ENCODE data around the gene TFDP3. TPM values are rescaled to one million over a fixed set of nuclear protein-coding genes. Genes with fewer than 3 reads are reported as not detected.

The TFDP3 gene
- total and polyA plus RNA-seq, 2 of the 13 experiments (the other 11 are each of a cell fraction or from before 2014, with no cell fraction given) = not detected

- in situ Hi-C loops (cut with HindIII; ENCODE audit: extremely low pct_ligation_motif_present, low pct_unique_long_range_greater_than_20kb) = no loop called here
- FAIRE-seq (no peak), DNase-seq (ENCODE audit: low spot score) (no peak), ATAC-seq (no peak)
- no peaks in the 10 kb centered on the region for H3K27me3 ChIP-seq (ENCODE audit: control insufficient read depth in 1 of 2, insufficient read depth in 2 of 2, low read length in 2 of 2)
- intact Hi-C loops (cut with micrococcal nuclease; ENCODE audit: unreplicated experiment) = no loop called here
- WGBS (ENCODE audit: low lambda C conversion rate) = 45% methylated on average over 4 of the region's 5 CpGs
- no peaks in the 10 kb centered on the region for H4K20me1 ChIP-seq (ENCODE audit: insufficient read depth, low read length)
- no TSS peak for BruUV-seq (replicated peaks)
- H3K9me3 ChIP-seq (ENCODE audit: low read length) = no peaks in the 10 kb centered on the region
- H3K79me2 ChIP-seq (ENCODE audit: insufficient read depth, low read length) = no peaks in the 10 kb centered on the region
- ChIA-PET POLR2A (no interaction called here), CTCF (ENCODE audit: low intra/inter-chr PET ratio, low total read pairs) (no interaction called here)
- H3K4me3 ChIP-seq (replicated peaks in 1 of 3; ENCODE audit: insufficient read depth in 1 of 3, low read depth in 2 of 3, low read length in 3 of 3) = no peak overlapping the region
- no peak overlapping the region for H3K9ac ChIP-seq (ENCODE audit: insufficient read depth, low read depth, low read length)
- no peaks in the 10 kb centered on the region for H3K36me3 ChIP-seq (replicated peaks in 1 of 2; ENCODE audit: control insufficient read depth in 1 of 2, insufficient read depth in 2 of 2, low read length in 2 of 2)
- no peak overlapping the region for H3K4me2 ChIP-seq (ENCODE audit: low read depth, low read length)
- no peak overlapping the region for H3K27ac ChIP-seq (ENCODE audit: extremely low read length, insufficient read depth, low read length)
- TF ChIP-seq ZNF850 (CRISPR knock-in tag; conservative IDR thresholded peaks at IDR 0.05) (no peak), ZNF841 (CRISPR knock-in tag; IDR thresholded peaks at IDR 0.05; ENCODE audit: borderline replicate concordance) (no peak), ZZZ3 (CRISPR knock-in tag; IDR thresholded peaks at IDR 0.05; ENCODE audit: borderline replicate concordance) (no peak), EHMT2 (IDR thresholded peaks at IDR 0.05; ENCODE audit: borderline replicate concordance, low read depth, low read length) (no peak), SIX4 (CRISPR knock-in tag; IDR thresholded peaks at IDR 0.05) (no peak), ZNF766 (CRISPR knock-in tag; IDR thresholded peaks at IDR 0.05; ENCODE audit: borderline replicate concordance) (no peak), NR2F1 (CRISPR knock-in tag; IDR thresholded peaks at IDR 0.05) (no peak), MTF1 (CRISPR knock-in tag; IDR thresholded peaks at IDR 0.05) (no peak)
- TF ChIP-seq, protein P1, sequence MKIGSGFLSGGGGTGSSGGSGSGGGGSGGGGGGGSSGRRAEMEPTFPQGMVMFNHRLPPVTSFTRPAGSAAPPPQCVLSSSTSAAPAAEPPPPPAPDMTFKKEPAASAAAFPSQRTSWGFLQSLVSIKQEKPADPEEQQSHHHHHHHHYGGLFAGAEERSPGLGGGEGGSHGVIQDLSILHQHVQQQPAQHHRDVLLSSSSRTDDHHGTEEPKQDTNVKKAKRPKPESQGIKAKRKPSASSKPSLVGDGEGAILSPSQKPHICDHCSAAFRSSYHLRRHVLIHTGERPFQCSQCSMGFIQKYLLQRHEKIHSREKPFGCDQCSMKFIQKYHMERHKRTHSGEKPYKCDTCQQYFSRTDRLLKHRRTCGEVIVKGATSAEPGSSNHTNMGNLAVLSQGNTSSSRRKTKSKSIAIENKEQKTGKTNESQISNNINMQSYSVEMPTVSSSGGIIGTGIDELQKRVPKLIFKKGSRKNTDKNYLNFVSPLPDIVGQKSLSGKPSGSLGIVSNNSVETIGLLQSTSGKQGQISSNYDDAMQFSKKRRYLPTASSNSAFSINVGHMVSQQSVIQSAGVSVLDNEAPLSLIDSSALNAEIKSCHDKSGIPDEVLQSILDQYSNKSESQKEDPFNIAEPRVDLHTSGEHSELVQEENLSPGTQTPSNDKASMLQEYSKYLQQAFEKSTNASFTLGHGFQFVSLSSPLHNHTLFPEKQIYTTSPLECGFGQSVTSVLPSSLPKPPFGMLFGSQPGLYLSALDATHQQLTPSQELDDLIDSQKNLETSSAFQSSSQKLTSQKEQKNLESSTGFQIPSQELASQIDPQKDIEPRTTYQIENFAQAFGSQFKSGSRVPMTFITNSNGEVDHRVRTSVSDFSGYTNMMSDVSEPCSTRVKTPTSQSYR (CRISPR knock-in tag; IDR thresholded peaks at IDR 0.05; ENCODE audit: borderline replicate concordance) = no peak
- TF ChIP-seq, protein P2, sequence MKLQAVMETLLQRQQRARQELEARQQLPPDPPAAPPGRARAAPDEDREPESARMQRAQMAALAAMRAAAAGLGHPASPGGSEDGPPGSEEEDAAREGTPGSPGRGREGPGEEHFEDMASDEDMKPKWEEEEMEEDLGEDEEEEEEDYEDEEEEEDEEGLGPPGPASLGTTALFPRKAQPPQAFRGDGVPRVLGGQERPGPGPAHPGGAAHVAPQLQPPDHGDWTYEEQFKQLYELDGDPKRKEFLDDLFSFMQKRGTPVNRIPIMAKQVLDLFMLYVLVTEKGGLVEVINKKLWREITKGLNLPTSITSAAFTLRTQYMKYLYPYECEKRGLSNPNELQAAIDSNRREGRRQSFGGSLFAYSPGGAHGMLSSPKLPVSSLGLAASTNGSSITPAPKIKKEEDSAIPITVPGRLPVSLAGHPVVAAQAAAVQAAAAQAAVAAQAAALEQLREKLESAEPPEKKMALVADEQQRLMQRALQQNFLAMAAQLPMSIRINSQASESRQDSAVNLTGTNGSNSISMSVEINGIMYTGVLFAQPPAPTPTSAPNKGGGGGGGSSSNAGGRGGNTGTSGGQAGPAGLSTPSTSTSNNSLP (IDR thresholded peaks at IDR 0.05; ENCODE audit: low read depth, low read length) = no peak
- no peaks in the 10 kb centered on the region for H3K4me1 ChIP-seq (ENCODE audit: insufficient read depth, low read length)
- H2AFZ ChIP-seq (ENCODE audit: low read length) = no peak overlapping the region
These were observed 5.0 kb downstream of the TFDP3 start for GRCh38 chrX:133213117-133213516.

All from HepG2 (cell line).